Fibroblast of skin of left biceps (primary cell): ENCODE measurements around the gene SLC6A9.

Experiments
- DNase-seq, 2 experiments: peaks; one replicate each; pipeline ENCODE4 v3.0.0-alpha.2; 2013; ENCODE audit warnings: low read depth in 2 of 2

The SLC6A9 gene

GRCh38 chr1:43969746-43970466 lies 61.4 kb downstream of the SLC6A9 start, which contains the start of gene DPH2:
Gene DPH2, plus strand, starts transcription at chr1:43970010. Its CDS starts 166 bp downstream, at chr1:43970176.
- peak; percentile 87 to 89 for DNase-seq

- DNase-seq = no peak
Measured at GRCh38 chr1:43969416-43969745, 61.9 kb downstream of the SLC6A9 start.

DNA sequence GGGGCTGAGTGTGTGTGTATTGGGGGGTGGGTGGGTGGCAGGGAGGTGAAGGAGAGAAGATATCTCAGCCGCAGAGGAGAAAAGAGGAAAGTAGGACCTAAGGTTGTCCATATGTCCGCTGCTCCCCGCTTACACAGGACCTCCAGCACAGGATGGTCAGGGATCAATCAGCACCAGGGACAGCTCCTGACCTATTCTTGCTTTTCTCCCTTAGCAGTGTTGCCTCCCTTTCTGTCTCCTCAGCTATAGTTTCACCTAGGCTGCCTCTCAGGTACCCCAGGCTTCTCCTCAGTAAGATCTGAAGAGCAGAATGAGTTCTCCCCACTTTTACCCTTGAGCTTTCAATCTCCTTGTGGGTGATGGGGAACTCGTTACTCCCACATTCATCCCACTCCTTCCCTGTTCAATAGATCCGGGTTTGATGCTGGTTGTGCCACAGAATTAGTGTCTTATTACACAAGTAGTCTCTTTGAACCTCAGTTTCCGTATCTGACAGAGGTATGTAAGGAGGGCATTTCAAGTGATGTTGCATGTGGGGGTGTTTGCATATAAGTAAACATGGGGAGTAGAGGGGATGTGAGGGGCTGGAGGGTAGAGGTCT lies 62.8 kb downstream of the SLC6A9 start:
- DNase-seq = no peak

DNA sequence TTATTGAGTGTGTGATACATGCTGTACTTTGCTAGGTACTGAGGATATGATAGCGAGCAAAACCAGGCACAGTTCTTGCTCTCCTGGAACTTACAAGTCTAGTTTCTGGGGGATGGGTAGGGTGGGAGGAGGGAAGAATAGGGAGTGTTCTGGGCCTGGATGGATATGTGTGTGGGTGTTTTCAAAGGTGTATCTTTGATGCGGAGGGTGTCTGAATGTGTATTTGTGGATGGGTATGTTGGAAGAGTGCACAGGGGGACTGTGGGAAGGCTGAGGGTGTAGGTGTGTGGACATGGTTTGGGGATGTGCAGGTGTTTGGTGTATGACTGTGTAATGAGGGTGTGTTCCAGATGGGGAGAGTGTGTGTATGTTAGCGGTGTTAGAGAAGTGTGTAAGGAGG lies 65.9 kb downstream of the SLC6A9 start:
- DNase-seq = no peak

DNA sequence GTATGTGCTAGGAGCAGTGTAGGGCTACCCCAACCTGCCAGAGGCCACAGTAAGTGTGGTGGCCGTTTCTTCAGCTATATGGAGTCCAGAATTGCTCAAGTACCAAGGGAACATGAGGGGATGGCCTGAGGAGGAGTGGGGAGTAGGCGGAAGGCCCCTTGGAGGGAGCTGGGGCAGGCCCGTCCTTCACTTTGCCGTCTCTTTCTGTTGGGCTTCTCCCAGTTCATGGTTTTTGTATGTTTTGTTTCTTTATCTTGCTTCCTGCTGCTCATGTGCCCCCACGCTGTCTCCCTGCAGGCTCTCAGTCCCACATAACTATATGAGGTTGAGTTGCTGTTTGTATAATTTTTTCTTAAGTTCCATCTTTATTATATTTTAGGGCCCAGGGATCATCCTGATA lies 67.4 kb downstream of the SLC6A9 start:
- DNase-seq = no peak

DNA sequence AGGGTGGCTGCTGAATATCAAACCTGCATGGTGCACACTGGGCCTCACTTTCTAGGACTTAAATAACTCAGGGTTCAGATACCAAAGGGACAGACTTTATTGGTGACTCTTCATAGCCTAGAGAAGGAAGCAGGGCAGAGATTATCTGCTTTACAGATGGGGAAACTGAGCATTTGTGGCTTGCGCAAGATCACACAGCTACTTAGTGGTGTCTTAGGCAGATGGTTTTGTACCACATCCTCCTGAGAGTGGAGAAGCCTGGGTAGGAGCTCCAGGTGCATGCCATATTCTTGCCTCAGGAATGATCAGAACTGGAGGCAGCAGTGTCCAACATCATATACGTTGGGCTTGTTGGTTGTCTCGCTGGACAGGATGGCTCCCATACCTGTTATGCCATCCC lies 68.3 kb downstream of the SLC6A9 start:
- no peak for DNase-seq

DNA sequence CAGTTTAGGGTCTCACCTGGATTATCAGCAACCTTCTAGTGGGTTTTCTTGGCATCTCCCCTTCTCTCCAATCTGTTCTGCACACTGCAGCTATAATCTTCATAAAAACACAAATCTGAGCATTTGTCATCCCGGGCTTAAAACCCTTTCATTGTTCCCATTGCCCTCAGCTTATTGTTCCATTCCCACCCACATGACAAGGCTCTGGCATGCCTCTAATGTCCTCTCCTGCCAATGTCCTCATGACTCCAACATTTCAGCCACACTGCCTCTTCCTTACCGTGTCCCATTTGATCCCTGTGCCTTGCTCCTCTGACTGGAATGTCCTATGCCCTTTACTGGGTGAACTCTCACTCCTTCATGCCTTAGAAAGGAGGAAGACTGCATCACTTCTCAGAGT lies 68.9 kb downstream of the SLC6A9 start:
- no peak for DNase-seq

DNA sequence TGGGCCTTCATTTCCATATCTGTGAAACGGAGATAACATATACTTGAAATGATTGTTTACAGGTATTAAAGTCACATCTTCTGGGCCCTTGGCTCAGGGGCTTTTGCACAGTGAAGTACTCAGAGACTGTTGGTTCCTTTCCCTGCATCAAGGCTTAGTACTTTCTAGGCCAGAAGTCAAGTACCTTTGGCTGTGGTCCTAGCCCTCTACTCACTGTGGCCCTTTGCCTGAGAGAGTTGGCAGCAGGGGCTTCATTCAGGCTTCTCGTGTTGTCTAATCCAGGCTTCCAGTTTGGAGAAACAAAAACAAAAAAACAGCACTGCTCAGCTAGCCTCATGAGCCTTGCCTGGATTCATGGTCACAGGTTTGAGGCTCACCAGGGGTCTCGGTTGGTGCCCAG lies 69.6 kb downstream of the SLC6A9 start:
- no peak for DNase-seq

DNA sequence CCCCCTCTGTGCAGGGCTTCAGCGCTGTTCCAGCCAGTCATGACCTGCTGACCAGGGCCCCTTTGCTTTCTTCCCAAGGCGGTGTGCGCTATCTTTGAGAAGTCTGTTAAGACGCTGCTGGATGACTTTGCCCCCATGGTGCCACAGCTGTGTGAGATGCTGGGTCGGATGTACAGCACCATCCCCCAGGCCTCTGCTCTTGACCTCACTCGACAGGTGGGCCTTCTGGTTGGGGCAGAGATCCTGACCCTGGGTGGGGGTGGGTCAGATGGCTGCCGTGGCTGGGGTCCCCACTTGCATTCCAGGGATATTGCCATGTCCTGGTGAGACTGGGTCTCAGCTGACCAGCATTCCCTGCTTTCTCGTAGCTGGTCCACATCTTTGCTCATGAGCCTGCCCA lies 70.5 kb downstream of the SLC6A9 start:
- DNase-seq = no peak

DNA sequence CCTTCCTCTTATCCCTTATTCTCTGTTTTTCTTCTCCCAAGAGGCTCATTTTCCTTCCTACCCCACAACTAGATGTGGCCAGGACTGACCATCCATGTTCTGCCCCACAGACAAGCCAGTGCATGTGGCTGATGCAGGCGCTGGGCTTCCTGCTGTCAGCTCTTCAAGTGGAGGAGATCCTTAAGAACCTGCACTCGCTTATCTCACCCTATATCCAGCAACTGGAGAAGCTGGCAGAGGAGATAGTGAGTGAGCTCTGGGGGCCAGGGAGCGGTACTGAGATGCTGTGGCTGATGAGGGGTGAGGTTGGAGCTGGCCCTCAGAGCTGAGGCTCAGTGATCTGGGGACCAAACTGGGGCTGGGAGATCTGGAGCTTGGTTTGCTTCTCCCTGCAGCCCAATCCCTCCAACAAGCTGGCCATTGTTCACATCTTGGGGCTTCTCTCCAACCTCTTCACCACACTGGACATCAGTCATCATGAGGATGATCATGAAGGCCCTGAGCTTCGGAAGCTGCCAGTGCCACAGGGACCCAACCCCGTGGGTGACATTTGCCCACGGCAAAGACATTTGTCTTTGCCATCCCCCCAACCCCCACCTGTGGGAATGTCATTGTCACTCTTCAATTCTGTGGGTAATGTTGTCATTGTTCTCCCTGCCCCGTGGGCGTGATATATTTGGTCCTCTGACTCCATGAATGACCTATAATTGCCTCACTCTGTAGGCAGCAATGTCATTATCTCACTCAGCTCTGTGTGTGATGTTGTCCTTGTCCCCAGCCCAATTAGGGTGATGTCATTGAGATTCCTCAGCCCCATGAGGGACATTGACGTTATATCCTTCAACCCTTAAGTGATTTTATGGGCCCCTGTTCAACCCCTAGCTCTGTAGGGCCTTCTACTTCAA lies 72.7 kb downstream of the SLC6A9 start:
- no peak for DNase-seq

DNA sequence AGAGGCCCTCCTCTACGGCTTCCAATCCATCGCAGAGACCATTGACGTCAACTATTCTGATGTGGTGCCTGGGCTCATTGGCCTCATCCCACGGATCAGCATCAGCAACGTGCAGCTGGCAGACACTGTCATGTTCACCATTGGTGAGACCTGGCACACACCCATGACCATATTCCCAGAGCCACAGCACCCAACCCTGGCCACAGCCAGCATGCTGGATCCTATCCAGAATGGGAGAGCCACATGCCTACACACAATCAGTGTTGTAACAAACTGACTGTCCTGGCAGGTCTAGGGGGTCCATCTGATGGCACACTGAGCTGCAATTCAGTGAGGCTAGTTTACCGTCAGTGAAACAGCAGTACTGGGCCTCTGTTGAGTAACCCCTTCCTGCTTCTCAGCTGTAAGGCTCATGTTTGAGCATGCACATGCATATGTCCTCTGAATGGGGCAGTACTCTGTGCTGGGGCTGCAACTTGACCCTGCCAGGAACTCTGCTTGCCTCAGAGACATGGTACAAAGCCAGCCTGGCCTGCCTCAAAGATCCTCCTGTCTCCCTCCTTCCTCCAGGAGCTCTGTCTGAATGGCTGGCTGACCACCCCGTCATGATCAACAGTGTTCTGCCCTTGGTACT lies 73.7 kb downstream of the SLC6A9 start:
- DNase-seq = no peak

- DNase-seq = no peak
Measured at GRCh38 chr1:43956234-43956633, 75.0 kb downstream of the SLC6A9 start.

DNA sequence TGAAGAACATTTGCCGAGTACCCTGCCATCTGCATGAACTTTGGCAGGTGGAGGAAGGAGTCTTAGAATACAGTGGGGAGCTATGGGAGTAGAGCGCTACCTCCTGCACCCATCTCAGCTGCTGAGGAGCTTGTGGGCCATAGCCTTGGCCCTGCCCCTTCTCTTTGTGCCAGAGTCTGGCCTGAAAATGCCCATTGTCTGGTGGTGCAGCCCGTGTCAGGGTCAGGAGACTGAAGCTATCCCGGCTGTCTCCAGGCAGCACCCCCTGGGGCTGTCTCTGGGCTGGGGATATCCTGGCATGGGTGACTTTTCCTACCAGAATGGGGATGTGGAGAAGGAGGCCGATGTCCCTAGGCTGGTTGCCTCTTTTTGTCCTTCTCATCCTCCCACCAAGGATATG lies 77.2 kb downstream of the SLC6A9 start:
- no peak for DNase-seq

DNA sequence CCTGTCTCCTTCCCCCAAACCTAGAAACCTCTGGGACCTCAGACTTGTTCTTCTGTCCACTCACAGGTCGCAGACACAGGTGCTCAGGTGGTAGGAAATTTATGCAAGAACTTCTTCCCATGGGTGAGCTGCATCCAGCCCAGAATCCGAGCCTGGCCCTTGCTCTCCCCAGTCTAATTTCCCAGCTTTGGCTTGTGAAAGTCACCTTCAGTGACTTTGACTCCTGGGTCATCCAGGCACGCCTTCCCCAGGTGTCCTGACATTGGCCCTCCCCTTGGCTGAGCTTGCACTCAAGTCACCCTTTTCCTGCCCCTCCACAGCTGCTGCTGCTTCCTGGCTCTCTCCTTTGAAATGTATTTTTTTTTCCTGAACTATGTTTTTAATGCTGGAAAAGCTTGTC lies 77.9 kb downstream of the SLC6A9 start:
- DNase-seq = no peak

DNA sequence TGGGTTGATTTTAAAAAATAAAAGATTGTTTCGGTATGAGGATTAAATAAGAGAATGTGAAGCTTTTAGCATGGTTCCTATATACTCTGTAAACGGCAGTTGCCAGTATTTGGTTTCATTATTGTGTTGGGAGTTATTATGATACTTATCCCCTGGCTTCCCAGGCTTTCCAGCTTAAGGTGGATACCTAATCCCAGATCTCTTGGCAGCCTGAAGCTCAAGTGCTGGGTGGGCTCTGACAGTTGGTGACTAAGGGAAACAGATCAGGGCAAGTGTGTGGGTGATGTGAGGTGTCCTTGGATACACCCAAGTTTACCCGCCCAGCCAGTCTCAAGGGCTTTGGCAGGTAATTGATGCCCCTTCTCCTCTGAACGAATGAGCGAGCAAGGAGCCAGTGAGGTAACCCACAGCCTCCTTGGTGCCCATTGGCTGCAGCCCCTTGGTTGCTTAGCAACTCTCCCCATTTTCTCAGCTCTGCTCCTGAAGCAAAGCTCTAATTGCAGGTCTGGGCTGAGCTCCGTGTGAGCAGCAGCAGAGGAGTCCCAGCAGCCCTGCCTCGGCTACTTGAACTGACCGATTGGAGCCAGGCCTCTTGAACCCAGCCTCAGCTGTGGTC lies 78.4 kb downstream of the SLC6A9 start:
- no peak for DNase-seq

DNA sequence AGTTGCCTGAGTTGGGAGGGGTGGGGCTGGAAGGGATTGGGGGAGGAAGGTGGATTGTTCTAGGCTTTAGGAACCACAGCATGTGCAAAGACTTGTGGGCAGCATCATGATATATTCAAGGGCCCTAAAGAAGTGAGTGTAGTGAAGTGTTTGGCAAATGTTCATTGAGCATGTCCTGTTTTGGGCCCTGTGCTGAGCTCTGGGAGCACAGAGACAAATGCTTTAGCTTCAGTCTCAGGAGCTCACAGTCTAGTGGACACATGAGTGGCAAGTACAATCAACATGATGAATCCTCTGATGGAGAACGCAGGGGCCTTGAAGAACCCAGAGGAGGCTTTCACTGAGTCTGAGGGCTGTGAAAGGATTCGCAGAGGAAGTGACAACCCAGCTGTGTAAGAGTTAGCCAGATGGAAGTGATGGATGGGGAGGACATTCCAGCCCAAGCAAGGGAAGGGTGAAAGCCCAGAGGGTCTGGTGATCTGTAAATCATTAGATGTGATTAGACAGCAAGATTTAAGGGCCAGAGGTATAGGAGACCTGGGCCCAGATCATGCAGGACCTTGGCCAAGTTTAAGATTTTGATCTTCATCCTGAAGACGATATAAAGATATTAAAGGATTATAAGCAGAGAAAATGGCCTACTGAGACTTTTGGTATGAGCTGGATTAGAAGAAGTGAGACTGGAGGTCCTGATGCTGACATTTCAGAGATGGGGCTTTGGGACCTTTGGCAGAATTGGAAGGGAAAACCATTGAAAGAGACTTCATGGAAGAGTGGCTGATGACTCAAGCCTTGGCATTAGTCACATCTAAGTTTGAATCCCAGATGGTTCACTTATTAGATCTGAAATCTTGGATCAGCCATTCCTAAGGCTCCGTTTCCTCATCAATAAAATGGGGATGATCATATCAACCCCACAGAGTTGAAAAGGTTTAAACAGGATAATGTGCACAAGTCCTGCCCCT lies 80.0 kb downstream of the SLC6A9 start:
- DNase-seq = no peak

DNA sequence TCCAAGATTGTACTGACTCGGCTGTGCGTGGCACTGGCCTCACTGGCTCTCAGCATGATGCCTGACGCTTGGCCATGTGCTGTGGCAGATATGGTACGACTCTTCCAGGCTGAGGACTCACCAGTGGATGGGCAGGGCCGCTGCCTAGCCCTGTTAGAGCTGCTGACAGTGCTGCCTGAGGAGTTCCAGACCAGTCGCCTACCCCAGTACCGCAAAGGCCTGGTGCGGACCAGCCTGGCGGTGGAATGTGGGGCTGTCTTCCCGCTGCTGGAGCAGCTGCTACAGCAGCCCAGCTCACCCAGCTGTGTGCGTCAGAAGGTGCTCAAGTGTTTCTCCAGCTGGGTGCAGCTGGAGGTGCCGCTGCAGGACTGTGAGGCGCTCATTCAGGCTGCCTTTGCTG lies 81.6 kb downstream of the SLC6A9 start:
- no peak for DNase-seq

DNA sequence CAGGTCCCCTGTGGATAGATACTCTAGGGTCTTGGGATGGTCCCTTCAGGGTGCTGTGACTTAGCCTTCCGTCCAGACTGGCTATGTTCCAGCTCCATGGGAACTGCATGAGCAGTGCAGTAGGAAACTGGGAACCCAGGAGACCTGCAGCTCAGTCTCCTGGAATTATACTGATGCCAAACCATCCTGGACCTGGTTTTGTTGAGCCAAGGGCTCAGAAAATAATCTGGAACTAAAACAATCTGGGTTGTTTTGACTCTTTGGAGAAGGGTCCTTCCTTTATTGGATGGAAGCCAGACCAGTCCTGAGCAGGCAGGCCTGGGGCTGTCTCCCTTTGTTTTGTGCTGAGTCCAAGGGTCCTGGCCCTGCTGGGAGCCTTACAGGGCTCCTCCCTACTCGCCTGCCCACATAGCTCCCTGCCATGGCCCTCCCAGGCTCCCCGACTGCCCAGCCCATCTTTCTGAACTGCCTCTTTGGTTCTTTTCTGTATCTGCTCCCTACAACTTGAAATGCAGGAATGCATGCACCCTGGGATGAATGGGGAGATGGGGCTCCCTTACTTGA lies 83.3 kb downstream of the SLC6A9 start:
- no peak for DNase-seq

GRCh38 chr1:43947061-43947873 lies 84.0 kb downstream of the SLC6A9 start:
- DNase-seq = no peak
